Activated naive CD4-positive, alpha-beta T cell treated with Interleukin-2 at 50 U/mL for 16 hours (primary cell): ENCODE data around the gene XCR1.
A peak's percentile ranks its signal among the peaks of the same experiment; 100 is the strongest.

Source experiments
- DNase-seq: peaks from one replicate; pipeline ENCODE4 v3.0.0-alpha.2; 2020

The XCR1 gene

GRCh38 chr3:45980819-45981218 lies 46.5 kb downstream of the XCR1 start:
- DNase-seq, result no peak

- DNase-seq, result no peak
These were observed 47.0 kb downstream of the XCR1 start for GRCh38 chr3:45980229-45980813.

- no peak for DNase-seq
These were observed 47.9 kb downstream of the XCR1 start for GRCh38 chr3:45979378-45979777.

- DNase-seq, result peak; percentile 65
These were observed 49.1 kb downstream of the XCR1 start for GRCh38 chr3:45978006-45978761.

DNA sequence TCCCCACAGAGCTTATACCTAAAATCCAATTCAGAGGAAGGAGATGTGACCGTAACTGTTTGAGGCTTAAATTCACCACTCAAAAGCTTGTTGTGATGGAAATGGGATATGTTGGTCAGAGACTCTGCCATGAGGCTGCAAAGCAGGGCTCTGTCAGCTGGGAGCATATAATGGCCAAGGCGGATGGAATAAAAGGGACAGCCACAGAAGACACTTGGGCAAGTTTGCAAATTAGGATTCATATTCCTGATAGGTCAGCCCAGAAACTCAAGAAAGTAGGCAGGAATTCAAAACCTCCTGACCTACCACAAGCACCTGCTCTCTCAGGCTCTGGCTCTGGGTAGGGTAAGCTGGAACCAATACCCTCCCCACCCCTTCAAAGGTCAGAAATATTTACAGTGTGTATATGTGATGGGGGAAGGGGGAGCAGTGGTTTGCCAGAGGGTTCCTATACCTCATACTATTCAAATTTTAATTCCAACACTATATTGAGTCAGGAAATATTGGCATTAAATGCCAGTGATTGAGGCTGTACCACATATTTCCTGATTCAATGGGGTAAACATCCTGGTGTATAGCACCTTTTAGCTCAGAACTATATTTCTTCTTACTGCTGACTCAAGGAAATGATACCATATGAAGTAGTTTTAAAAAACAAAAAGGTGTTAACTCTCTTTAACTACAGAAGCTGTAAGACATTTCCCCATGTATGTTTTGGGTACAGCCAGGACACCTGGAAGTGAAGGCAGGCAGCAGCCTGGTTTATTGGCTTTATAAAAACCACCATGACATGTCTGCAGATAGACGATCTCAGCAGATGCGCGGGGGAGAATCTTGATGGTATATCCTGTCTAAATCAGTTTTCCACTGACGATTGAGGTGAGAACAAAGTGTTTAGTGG lies 50.8 kb downstream of the XCR1 start:
- no peak for DNase-seq

- peak; percentile 49 for DNase-seq
These were observed 51.6 kb downstream of the XCR1 start for GRCh38 chr3:45975686-45976085.

- no peak for DNase-seq
These were observed 52.6 kb downstream of the XCR1 start for GRCh38 chr3:45974686-45975085.

GRCh38 chr3:45972534-45973402 lies 54.5 kb downstream of the XCR1 start:
- no peak for DNase-seq

DNA sequence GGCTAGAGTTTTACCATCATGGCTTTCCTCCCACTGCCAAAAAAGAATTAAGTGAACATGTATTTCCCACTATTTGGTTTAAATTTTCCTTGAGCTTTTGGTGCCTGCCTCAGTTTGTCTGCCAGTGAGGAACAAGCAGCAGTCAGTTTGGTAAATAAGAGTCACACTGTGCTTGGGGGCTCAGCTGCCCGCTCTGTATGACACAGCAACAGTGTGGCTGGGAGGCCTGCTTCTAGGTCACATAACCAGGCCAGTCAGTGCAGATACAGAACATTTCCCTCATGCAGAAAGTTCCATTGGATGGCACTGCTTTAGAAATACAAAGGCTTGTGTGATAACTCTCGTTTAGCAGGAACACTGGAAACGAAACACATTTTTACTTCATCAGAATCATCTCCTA lies 57.3 kb downstream of the XCR1 start:
- no peak for DNase-seq

GRCh38 chr3:45969116-45969515 lies 58.2 kb downstream of the XCR1 start:
- no peak for DNase-seq

GRCh38 chr3:45968706-45969105 lies 58.6 kb downstream of the XCR1 start:
- DNase-seq, result no peak

DNA sequence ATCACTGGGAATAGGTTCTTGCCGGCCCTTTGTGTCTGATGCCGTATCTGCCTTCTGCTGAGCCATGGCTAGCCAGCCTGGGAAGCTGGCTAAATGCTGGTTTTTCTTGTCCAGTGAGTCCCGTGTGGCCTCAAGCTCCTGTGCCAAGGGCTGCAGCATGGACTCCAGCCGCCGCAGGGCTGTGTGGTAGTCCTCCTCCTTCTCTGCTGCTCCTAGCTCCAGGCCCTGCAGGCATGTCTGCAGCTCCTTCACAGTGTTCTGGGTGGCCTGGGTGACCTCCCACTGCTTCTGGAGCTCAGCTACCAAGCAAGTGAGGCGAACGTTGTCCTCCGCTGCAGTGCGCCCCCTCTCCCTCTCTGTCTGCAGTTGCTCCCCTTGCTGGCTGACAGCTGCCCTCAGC lies 59.1 kb downstream of the XCR1 start:
- no peak for DNase-seq

GRCh38 chr3:45967724-45968123 lies 59.6 kb downstream of the XCR1 start:
- DNase-seq, result no peak
